Endometrial microvascular endothelial cells (primary cell): ENCODE measurements around the gene ASCL2. TPM values are rescaled to one million over a fixed set of nuclear protein-coding genes. Genes with fewer than 3 reads are reported as not detected.
"Not testable (repeated sequence)": the region's sequence is repeated elsewhere in the genome, so short reads cannot be mapped to it uniquely, and the experiment has no call there.

Experiments used
- in situ Hi-C: cut with HindIII; loops from 2 replicates; pipeline ENCODE4 v1.10.0; 2017; ENCODE audit warnings: low sequenced_read_pairs, low pct_unique_long_range_greater_than_20kb; ENCODE audit errors: inconsistent ontology term
- total RNA-seq: library from RNA; depleted of rRNA; stranded (reverse); fragments of >200 nt; gene quantifications from one replicate; pipeline ENCODE4 v1.2.3, GENCODE V29; 2015; ENCODE audit errors: inconsistent ontology term

ASCL2 gene
- total RNA-seq, 1 donor from 2014 or later = not detected

GRCh38 chr11:2300290-2300935 is 30.0 kb upstream of the ASCL2 start:
- in situ Hi-C loops = no loop called here

- in situ Hi-C loops = no loop called here
Observed at GRCh38 chr11:2299773-2300172, 29.4 kb upstream of the ASCL2 start.

- in situ Hi-C loops = no loop called here
Observed at GRCh38 chr11:2298795-2299761, 28.7 kb upstream of the ASCL2 start.

- in situ Hi-C loops = no loop called here
Observed at GRCh38 chr11:2298131-2298794, 27.9 kb upstream of the ASCL2 start.

- in situ Hi-C loops = no loop called here
Observed at GRCh38 chr11:2297623-2298030, 27.2 kb upstream of the ASCL2 start.

- in situ Hi-C loops = no loop called here
Observed at GRCh38 chr11:2296913-2297622, 26.7 kb upstream of the ASCL2 start.

GRCh38 chr11:2295971-2296912 is 25.9 kb upstream of the ASCL2 start:
- in situ Hi-C loops = no loop called here

- in situ Hi-C loops = no loop called here
Observed at GRCh38 chr11:2294926-2295290, 24.5 kb upstream of the ASCL2 start.

GRCh38 chr11:2293984-2294925 is 23.9 kb upstream of the ASCL2 start:
- in situ Hi-C loops = no loop called here

- in situ Hi-C loops = no loop called here
Observed at GRCh38 chr11:2293531-2293971, 23.2 kb upstream of the ASCL2 start.

GRCh38 chr11:2290351-2290841 is 20.0 kb upstream of the ASCL2 start:
- in situ Hi-C loops = no loop called here

GRCh38 chr11:2289859-2290258 is 19.5 kb upstream of the ASCL2 start:
- in situ Hi-C loops = no loop called here

GRCh38 chr11:2289350-2289749 is 19.0 kb upstream of the ASCL2 start:
- in situ Hi-C loops = no loop called here

GRCh38 chr11:2287091-2287490 is 16.7 kb upstream of the ASCL2 start:
- in situ Hi-C loops = no loop called here

- in situ Hi-C loops = not testable (repeated sequence)
Observed at GRCh38 chr11:2286350-2286749, 16.0 kb upstream of the ASCL2 start.

GRCh38 chr11:2280208-2280607 is 9.8 kb upstream of the ASCL2 start:
- in situ Hi-C loops = no loop called here
